ENCODE data around the gene SIGLEC5. TPM values are rescaled to one million over a fixed set of nuclear protein-coding genes. Genes with fewer than 3 reads are reported as not detected.
A peak's percentile ranks its signal among the peaks of the same experiment; 100 is the strongest.

SIGLEC5 gene
- total and polyA plus RNA-seq, 2 of the 13 experiments (the other 11 are each of a cell fraction or from before 2014, with no cell fraction given) = not detected

GRCh38 chr19:51593969-51594773 lies 36.0 kb downstream of the SIGLEC5 start (continued):
- TF ChIP-seq MED8 (CRISPR knock-in tag; IDR thresholded peaks at IDR 0.05; ENCODE audit: insufficient replicate concordance) (no peak), SATB2 (CRISPR knock-in tag; IDR thresholded peaks at IDR 0.05) (no peak), NCOA5 (CRISPR knock-in tag; IDR thresholded peaks at IDR 0.05) (no peak), ZNF670 (CRISPR knock-in tag; IDR thresholded peaks at IDR 0.05; ENCODE audit: borderline replicate concordance) (no peak), TARDBP (CRISPR knock-in tag; IDR thresholded peaks at IDR 0.05) (0 out of 2 replicates have a peak, but pooled peaks have one; percentile 49), ELF3 (CRISPR knock-in tag; IDR thresholded peaks at IDR 0.05) (no peak), ZNF460 (CRISPR knock-in tag; IDR thresholded peaks at IDR 0.05; ENCODE audit: borderline replicate concordance) (no peak), HNRNPUL1 (IDR thresholded peaks at IDR 0.05; ENCODE audit: low read depth, low read length) (no peak), ZNF44 (CRISPR knock-in tag; IDR thresholded peaks at IDR 0.05) (no peak), THAP11 (CRISPR knock-in tag; IDR thresholded peaks at IDR 0.05) (peak; percentile 100), EED (CRISPR knock-in tag; IDR thresholded peaks at IDR 0.05) (no peak), TEAD3 (CRISPR knock-in tag; optimal IDR thresholded peaks at IDR 0.05; ENCODE audit: borderline replicate concordance) (peak; percentile 45), ZNF782 (CRISPR knock-in tag; IDR thresholded peaks at IDR 0.05; ENCODE audit: borderline replicate concordance) (no peak), KMT2A (CRISPR knock-in tag; IDR thresholded peaks at IDR 0.05) (no peak), BCL3 (CRISPR knock-in tag; IDR thresholded peaks at IDR 0.05) (no peak), TFAP4 (IDR thresholded peaks at IDR 0.05; ENCODE audit: borderline replicate concordance, low read depth) (no peak), MYPOP (CRISPR knock-in tag; IDR thresholded peaks at IDR 0.05) (peak; percentile 43; the same call in 1 of the 2 replicates), SNAPC4 (CRISPR knock-in tag; IDR thresholded peaks at IDR 0.05) (no peak)
